Central memory CD4-positive, alpha-beta T cell (primary cell): ENCODE results near the gene FETUB.
"Not testable (repeated sequence)": the region's sequence is repeated elsewhere in the genome, so short reads cannot be mapped to it uniquely, and the experiment has no call there.

Experiments
- DNase-seq: peaks from one replicate; pipeline ENCODE4 v3.0.0; 2022

The FETUB gene

DNA sequence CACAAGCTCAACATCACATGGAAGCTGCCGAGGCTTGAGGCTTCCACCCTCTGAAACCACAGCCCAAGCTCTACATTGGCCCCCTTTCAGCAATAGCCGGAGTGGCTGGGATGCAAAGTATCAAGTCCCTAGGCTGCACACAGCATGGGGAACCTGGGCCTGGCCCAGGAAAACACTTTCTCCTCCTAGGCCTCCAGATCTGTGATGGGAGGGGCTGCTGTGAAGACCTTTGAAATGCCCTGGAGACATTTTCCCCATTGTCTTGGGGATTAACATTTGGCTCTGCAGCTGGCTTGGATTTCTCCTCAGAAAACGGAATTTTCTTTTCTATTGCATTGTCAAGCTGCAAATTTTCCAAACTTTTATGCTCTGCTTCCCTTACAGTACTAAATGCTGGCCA, 43.8 kb downstream of the FETUB start:
- no peak for DNase-seq

DNA sequence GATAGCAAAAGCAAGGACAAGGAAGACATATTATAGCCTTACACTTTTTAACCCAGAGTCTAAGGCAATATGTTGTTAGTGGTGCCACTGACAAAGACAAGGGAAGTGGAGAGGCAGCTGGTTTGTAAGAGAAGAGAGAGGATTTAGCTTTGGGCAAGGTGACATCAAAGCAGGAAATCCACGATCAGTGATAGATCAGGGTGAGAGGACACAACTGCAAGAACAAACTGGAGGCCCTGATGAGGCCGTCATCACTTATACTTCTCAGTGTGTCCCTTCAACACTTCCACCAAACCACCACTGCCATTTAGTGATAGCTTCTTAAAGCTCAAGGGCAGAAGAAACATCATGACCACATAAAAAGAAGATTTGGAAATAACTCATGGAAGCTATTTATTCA, 46.3 kb downstream of the FETUB start:
- not testable (repeated sequence) for DNase-seq

DNA sequence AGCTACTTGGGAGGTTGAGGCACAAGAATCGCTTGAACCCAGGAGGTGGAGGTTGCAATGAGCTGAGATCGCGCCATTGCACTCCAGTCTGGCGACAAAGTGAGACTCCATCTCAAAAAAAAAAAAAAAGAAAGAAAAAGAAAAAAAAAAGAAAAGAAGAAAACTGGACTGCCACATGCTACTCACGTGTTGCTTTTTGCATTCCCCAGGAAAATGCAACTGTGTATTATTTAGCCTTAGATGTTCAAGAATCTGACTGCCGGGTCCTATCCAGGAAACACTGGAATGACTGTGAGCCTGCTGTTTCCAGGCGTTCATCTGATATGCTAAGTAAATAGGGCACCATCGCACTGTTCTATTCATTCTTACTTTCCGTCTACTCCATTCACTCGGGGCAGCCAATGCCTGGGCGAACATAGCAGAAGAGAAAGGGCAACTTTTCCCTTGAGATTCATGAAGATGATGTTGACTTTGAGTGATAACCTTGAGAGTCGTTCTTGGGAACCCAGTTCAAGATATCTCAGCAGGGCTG, 47.0 kb downstream of the FETUB start:
- DNase-seq: no peak

DNA sequence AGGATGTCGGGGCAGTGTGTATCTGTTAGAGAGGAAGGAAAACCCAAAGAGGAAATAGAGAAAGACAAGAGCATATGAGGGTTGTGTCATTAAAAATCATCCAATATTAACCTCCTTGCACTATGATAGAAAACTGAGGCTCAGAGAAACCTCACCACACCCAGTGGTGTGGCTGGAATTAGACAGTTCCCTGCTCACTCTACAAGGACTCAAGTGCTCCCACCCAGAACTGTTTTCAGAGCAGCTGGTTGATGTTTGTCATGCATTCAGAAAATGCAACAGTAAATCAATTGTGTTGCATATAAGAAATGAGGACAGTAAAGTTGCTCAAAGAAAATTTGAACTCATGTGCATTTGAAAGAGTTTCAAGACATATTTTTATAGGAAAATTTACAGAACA, 50.1 kb downstream of the FETUB start:
- not testable (repeated sequence) for DNase-seq

DNA sequence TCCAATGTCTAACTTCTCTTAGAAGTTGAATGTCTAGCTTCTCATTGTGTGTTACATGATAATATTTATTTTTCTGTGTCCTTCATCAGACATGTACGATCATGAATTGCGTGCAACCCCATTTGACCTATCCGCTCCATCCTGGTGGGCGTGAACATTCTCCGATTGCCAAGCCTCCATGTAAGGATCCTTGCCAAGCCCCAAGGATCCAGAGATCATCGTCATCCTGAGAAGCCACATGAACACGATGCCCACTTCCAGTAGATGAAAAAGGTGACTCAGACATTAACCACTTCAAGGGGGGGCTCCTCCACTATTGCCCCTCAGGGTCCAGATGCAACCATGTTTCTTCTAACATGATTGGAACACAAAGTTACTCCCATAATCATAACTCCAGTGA, 51.5 kb downstream of the FETUB start:
- no peak for DNase-seq

DNA sequence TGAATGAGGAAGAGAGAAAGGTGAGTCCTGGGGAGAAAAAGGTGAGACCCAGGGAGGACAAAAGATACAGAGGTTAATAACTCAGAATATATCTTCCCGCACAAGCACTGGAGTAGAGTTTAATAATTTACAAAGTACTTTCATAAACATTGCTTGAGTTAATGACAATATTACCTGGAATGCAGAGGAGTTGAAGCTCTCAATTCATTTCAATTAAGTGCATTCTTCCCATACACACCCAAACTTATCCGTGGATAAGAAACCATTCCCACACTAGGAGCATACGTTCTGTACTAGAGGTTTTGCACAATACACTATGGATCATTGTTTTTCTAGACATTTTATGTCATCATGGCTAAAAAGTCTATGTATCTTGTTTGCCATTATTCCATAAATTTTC, 53.6 kb downstream of the FETUB start:
- no peak for DNase-seq

DNA sequence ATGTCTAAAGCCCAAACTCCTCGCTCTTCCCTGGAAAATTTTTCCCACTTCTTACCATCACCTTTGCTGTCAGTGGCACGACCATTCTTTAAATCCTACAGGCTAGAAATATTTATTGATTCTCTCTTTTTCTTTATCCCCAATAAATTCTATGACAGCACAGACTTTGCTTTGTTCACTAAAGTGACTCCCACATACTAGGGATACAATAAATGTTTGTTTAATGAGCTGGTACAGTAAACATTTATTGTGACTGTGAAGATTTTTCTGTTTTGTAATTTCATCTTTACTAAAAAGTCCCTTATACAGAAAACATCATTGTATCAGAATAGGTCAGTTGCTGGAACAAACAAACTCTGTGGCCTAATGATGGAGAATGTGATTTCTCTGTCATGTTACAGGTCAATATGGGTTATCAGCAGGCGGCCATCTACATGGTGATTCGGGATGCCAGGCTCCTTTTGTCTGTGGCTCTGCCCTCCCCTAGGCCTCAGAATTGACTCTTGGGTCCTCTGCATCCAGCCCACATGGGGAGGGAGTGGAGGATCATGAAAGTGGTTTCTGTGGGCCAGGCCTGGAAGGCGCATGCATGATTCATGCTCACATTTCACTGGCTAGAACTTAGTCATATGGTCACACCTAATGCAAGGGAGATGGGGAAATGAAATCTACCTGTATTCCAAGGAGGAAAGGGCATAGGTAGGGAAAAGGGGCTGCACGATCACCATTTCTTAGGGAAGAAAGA, 54.3 kb downstream of the FETUB start:
- no peak for DNase-seq

DNA sequence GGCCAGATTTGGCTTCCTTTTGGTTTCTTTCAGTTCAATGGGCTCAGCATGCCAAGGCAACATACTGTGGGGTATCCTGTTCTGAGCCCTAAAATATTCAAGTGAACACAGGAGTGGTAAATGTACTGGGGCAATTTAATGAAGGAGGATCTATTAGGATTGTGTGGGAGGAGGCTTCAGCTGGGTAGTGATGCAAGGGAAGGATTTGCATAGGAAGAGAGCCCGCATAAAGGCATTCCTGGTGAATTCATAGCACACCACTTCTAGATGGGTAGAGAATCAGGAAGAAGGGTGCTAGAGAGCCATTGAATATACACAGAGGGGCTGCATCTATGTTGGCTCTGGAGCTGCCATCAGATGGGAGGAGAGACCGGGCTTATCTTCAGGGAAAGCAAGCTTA, 56.3 kb downstream of the FETUB start:
- DNase-seq: no peak

DNA sequence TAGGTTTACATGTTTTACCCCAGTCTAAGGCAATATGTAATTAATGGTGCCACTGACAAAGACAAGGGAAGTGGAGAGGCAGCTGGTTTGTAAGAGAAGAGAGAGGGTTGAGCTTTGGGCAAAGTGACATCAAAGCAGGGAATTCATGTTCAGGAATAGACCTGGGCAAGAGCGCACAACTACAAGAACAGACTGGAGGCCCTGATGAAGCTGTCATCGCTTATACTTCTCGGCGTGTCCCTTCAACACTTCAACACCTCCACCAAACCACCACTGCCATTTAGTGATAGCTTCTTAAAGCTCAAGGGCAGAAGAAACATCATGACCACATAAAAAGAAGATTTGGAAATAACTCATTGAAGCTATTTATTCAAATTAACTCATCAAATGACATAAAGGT, 57.3 kb downstream of the FETUB start:
- no peak for DNase-seq

DNA sequence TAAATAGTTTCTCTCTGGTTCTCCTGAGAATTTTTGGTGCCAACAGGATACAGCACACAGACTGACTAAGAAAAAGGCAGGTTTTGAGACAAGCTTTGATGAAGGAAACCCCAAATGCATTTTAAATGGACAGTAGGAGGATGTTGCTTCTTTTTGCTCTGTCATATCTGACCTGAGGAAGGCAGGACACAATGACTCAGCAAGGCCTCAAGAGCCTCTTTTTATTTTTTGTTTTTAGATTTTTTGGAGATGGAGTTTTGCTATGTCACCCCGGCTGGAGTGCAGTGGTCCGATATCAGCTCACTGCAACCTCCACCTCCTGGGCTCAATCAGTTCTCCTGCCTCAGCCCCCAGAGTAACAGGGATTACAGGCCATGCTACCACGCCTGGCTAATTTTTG, 60.1 kb downstream of the FETUB start:
- DNase-seq: no peak

DNA sequence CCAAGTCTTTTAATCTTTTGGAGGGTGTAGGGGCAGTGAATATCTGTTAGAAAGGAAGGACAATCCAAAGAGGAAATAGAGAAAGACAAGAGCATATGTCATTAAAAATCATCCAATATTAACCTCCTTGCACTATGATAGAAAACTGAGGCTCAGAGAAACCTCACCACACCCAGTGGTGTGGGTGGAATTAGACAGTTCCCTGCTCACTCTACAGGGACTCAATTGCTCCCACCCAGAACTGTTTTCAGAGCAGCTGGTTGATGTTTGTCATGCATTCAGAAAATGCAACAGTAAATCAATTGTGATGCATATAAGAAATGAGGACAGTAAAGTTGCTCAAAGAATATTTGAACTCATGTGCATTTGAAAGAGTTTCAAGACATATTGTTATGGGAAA, 62.3 kb downstream of the FETUB start:
- not testable (repeated sequence) for DNase-seq
